NCI-H1417 (cell line): Measurements from ENCODE around the gene SCUBE2.
A peak's percentile ranks its signal among the peaks of the same experiment; 100 is the strongest.

Experiments
- DNase-seq, 3 experiments: peaks; one replicate each; lab custom pipeline; 2025; lab: John Stamatoyannopoulos, UW

The SCUBE2 gene

DNA sequence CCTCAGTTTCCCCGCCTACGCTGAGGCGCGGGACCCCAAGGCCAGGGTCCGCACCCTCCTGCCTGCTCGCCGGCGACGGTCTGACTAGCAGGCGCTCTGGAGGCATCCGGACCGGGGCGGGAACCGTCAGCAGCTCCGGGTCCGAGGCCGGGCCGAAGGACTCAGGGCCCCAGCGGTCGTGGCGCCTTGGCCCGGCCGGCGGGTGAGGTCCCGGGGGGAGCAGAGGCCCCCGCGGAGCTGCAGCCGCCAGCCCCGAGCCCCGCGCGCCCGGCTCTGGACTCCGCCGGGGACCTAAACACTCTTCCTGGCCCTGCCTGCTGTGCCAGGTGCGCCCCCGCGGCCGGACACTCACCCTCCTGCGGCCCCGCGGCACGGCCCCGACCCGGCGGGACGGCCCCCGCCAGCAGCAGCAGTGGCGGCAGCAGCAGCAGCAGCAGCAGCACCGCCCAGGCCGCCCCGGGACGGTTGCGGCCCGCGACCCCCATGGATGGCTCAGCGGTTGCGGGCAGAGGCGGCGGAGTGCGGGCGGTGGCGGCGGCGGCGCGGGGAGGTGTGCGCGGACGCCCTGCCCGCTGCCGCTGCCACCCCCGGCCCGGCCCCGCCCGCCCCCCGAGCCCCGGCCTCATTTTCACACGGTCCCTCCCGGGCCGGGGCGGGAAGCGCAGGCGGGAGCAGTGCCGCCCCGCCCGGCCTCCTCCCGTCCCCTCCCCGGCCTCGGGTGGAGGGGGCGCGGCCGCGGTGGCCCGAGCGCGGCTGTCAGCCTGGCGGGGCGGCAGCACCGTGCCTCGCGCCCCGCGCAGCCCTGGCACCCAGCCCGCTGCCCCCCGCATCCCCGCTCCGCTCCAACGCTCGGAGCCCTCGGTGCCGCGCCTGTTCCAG, at the start of gene SCUBE2:
TSS of gene SCUBE2 (minus strand) at position 556 of the 879 bp plus-strand sequence. CDS start at position 485, 71 bp downstream.
- DNase-seq, result no peak

DNA sequence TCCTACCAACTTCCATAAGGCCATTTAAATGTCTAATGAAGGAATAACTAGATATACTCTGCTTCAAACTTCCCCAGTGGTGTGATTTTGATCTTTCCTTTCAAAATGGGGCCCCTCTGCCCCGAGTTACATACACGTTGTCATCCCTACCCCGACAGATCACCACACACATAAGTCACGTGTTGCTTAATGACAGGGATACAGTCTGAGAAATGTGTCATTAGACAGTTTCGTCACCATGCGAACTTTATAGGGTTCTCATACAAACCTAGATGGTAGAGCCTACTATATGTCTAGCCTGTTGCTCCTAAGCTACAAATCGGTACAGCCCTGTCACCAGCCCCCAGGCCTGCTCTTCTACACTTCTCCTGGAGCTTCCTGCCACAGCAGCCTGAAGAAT, 49.8 kb upstream of the SCUBE2 start:
- DNase-seq, result no peak

DNA sequence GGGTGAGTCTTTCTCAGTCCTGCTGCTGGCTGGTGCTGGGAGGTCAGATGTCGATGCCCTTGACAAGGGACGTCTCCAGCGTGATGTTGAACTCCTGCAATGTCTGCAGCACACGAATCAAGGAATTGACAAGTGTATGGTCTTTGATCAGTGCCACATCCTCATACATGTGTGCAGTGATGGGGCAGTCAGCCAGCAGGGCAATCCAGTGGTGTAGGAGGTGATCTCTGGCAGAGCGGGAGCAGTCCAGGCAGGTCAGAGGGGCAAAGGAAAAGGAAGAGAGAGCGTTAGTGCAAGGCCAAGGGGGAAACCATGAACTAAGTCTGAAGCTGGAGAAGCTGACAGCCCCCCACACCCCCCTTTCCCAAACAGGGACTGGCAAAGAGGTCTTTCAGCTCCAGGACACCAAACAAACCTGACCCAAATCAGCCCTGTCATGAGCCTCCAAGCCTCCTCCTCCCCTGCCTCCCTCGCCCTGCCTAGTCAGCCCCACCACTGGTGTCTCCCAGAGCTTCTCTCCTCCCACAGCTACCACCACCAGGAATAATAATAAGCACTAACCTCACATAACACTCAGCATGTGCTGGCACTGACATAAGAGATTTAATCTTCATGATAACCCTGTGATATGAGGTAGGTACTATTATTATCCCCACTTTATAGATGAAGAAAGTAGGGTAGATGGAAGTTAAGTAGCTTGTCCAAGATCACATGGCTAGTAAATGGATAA, 48.4 kb upstream of the SCUBE2 start:
- DNase-seq, result no peak

- DNase-seq, result peak in 2 of 3 experiments; percentile 72 to 91
These were observed 47.5 kb upstream of the SCUBE2 start for GRCh38 chr11:9138612-9139579.

GRCh38 chr11:9138133-9138453, 46.7 kb upstream of the SCUBE2 start:
- peak in 2 of 3 experiments; percentile 86 to 96 for DNase-seq

DNA sequence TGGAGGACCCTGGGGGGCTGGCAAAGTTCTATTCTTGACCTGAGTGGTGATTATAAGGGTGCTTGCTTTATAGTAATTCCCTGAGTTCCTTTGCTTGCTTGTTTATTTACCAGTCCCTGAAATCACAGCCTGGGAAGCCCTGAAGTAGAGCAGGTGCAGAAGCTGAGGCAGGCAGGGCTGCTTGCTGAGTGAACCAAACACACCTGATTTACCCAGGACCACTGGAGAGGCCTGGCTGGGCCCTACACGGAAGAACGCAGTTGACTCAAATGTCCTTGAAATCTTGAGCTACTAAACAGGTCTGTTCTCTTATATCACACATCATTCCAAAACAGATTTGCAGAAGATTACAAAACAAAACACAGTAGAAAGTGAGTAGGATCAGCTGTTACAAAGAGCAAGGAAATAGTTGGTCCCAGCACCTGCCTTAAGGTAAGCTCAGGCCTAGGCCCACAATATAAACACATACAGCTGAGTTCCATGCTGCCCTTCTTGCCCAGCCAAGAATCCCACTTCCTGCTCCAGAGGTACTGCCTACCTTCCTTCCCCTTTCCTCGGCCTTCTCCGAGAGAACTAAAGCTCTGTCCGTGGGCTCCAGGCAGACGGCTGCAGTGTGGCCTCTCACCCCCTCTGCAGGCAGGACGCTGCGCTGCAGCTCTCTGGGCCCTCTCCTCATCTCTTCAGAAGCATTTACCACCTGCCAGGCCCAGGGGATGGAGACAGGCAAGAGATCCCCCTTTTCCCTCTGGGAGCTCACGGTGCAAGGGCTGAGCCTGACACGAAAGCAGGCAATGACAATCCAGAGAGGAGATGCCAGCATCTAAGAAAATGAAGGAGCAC, 46.1 kb upstream of the SCUBE2 start:
- DNase-seq, result peak; percentile 85 to 96 (median 86)

DNA sequence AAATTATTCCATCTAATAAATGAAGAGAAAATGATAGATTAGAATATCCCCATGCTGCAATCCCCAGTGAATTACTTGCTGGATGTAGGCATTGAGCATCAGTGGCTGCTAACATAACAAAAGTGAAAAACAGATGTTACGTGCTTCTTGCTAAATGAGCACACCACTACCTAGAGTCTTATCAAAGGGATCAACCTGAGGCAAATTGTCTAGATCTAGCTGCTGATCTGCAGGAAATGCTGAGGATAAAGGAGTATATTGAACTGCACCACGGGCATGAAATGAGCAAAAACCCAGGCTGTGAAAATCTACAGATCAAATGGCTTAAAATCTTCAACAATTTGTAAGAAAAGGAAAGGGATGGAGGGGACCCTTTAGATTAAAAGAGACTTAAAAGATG, 45.3 kb upstream of the SCUBE2 start:
- DNase-seq, result peak in 1 of 3 experiments; percentile 29

- no peak for DNase-seq
These were observed 42.6 kb upstream of the SCUBE2 start for GRCh38 chr11:9133956-9134355.

GRCh38 chr11:9132203-9132878, 40.9 kb upstream of the SCUBE2 start:
- DNase-seq, result no peak

DNA sequence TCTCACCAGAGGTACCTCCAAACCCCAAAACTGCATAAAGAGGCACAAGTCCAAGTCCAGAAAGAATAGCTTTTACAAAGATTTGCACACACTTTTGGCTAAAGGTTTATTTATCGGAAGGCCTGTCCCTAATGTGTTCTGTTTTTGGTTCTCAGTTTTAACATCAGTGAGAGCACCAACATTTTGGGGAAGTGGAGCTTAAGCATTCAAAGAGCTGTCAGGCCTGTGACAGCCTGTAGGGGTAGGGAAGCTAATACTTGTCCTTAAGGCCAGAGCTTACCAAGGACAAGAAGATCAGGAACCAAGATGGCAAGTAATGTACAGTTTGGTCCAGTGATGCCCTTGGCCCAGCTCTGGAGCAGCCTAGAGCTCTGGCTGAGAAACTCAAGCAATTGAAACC, 38.9 kb upstream of the SCUBE2 start:
- no peak for DNase-seq

DNA sequence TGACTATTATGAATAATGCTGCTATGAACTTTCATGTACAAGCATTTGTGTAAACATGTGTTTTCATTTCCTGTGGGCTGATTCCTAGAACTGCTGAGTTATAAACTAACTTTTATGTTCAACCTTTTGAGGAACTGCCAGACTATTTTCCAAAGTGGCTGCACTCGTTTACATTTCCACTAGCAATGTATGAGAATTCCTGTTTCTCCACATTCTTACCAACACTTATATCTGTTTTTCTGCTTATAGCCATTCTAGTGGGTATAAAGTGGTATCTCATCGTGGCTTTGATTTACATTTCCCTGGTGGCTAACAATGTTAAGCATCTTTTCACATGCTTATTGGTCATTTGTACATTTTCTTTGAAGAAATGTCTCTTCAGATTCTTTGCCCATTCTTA, 35.2 kb upstream of the SCUBE2 start:
- DNase-seq, result no peak

GRCh38 chr11:9125185-9125886, 33.9 kb upstream of the SCUBE2 start:
- DNase-seq, result no peak

- no peak for DNase-seq
These were observed 32.4 kb upstream of the SCUBE2 start for GRCh38 chr11:9123595-9124304.

- no peak for DNase-seq
These were observed 30.0 kb upstream of the SCUBE2 start for GRCh38 chr11:9121469-9121796.

DNA sequence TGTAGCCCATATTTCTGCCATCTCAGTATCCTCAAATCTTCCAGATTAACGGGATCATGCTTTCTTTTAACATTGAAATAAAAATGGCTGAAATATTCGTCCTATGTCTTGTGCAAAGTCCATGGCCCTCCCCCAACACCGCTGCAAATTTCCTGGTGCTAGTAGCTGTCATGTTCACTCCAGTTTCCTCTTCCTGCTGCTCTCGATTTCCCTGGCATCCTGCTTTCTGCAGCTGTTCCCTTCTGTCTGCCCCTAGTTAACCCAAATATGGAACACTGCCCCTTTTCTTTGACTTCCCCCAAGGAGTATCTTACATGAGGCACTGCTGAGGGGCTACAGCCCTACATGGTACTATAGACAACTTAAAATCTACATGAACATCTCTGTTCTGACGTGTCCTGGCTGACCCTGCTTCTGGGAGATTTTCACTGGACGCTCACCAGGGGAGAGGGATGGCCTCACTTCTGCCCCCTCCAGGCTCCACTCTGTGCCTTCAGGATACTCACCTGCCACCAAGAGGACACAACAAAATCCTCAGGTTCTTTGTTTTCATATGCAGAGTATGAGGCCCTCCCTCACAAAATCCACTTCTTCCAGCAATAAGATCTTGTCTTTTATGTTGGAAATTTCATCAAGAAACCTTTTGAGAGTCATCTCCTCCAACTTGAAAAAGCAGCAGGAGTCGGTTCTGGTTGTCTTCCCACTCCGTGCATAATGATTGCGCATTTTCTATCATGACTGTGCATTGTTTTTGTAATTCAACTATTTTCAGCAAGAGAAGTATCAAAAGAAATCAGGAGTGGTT, 29.5 kb upstream of the SCUBE2 start:
- no peak for DNase-seq

GRCh38 chr11:9118277-9118676, 26.9 kb upstream of the SCUBE2 start:
- no peak for DNase-seq

DNA sequence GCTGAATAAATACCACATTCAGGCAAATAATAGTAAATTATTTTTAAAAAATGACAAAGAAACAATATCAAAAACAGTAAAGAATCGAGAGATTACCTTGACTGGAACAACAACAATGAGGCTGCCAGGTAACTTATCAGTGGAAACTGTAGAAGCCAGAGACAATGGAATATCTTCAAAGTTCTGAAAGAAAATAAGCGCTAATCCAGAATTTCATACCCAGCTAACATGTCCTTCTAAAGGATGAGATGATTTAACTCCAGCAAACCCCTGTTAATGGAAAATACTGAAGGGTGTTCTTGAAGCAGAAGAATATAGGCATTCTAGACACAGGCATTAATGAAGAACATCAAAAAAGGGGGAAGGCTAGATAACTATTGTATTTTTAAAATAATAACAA, 20.7 kb upstream of the SCUBE2 start:
- DNase-seq, result no peak

DNA sequence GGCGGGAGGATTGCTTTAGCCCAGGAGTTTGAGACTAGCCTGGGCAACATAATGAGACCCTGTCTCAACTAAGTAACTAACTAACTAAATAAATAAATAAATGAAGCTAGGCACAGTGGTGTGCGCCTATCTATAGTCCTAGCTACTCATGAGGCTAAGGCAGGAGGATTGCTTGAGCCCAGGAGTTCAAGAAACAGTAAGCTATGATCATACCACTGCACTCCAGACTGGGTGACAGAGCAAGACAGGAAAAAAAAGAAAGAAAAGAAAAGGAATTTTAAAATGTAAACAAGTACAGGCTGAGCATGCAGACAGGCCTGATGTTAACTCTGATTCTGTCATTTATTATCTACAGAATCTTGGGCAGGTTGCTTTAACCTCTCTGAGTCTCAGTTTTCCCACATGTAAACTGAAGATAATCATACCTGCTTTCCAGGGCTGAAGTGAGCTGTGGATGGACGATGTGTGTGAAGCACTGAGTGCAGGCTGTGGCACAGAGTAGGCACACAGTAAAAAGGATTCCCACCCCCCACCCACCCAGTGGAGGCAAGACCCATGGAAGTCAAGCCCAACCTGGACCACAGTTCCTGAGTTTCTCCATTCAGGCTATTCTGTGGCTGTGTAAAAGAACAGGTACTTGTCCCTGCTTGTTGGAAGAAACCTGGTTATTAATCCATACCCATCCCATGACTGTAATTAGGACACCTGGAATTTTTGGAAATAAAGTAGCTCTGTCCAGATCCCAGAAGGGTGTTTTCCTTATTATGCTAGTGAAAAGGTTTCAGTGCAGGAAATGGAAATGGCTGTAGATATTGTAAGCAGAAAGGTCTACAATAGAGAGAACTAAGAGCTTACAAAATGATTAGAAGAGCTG, 18.7 kb upstream of the SCUBE2 start:
- no peak for DNase-seq
